ENCODE data around the gene TRAM2. TPM values are rescaled to one million over a fixed set of nuclear protein-coding genes. Genes with fewer than 3 reads are reported as not detected.

Gene TRAM2
- total and polyA plus RNA-seq, 2 of the 13 experiments (the other 11 are each of a cell fraction or from before 2014, with no cell fraction given) = 49.1 to 72.5 TPM

GRCh38 chr6:52517502-52518278 is 59.2 kb downstream of the TRAM2 start:
- in situ Hi-C loops (cut with HindIII; ENCODE audit: extremely low pct_ligation_motif_present, low pct_unique_long_range_greater_than_20kb) = loop anchor here (5.0 kb wide), 1 partner anchor 60 kb away; the partner anchor contains the start of gene TRAM2
- peaks cover 46% of the 10 kb centered on the region for H3K79me2 ChIP-seq (ENCODE audit: insufficient read depth, low read length)
- H3K36me3 ChIP-seq (replicated peaks in 1 of 2; ENCODE audit: control insufficient read depth in 1 of 2, insufficient read depth in 2 of 2, low read length in 2 of 2) = peaks cover 33 to 74% of the 10 kb centered on the region in 2 experiments
- DNase-seq (ENCODE audit: low spot score) (peak; percentile 92), ATAC-seq (peak; percentile 92), FAIRE-seq (peak; percentile 73)
- intact Hi-C loops (cut with micrococcal nuclease; ENCODE audit: unreplicated experiment) = loop anchor here (1.0 to 10.0 kb wide), 4 partner anchors 27 to 147 kb away; partner anchors contain the start of gene TRAM2
- H3K27me3 ChIP-seq (ENCODE audit: control insufficient read depth in 1 of 2, insufficient read depth in 2 of 2, low read length in 2 of 2) = no peaks in the 10 kb centered on the region
- H4K20me1 ChIP-seq (ENCODE audit: insufficient read depth, low read length) = 0 out of 2 replicates have a peak, but pooled peaks cover 3% of the 10 kb centered on the region
- ChIA-PET POLR2A (interaction anchor here (0.6 to 4.3 kb wide), 8 partner anchors 11 to 97 kb away, joined by 3 to 22 read pairs (median 4); partner anchors contain the start of genes EFHC1 and TRAM2), CTCF (ENCODE audit: low intra/inter-chr PET ratio, low total read pairs) (interaction anchor here (0.5 kb wide), 1 partner anchor 146 kb away, joined by 3 read pairs; no protein-coding TSS in a partner anchor)
- peak overlapping the region; percentile 73 for H3K27ac ChIP-seq (ENCODE audit: extremely low read length, insufficient read depth, low read length)
- peak overlapping the region; percentile 74 for H3K4me2 ChIP-seq (ENCODE audit: low read depth, low read length)
- H3K9ac ChIP-seq (ENCODE audit: insufficient read depth, low read depth, low read length) = peak overlapping the region; percentile 55
- H3K9me3 ChIP-seq (ENCODE audit: low read length) = no peaks in the 10 kb centered on the region
- peaks cover 74% of the 10 kb centered on the region for H3K4me1 ChIP-seq (ENCODE audit: insufficient read depth, low read length)
- 26% methylated on average over 14 of the region's 14 CpGs for WGBS (ENCODE audit: low lambda C conversion rate)
- H2AFZ ChIP-seq (ENCODE audit: low read length) = no peak overlapping the region
- H3K4me3 ChIP-seq (replicated peaks in 1 of 3; ENCODE audit: insufficient read depth in 1 of 3, low read depth in 2 of 3, low read length in 3 of 3) = peak overlapping the region; percentile 10 to 52 (median 26); a peak in 5 of 6 replicates
- no TSS peak for BruUV-seq (replicated peaks)
- TF ChIP-seq ZNF687 (CRISPR knock-in tag; IDR thresholded peaks at IDR 0.05) = peak; percentile 89
- TF ChIP-seq ARID3A (IDR thresholded peaks at IDR 0.05; ENCODE audit: low read depth, low read length) = no peak
- peak; percentile 58; the same call in 1 of the 2 replicates for TF ChIP-seq FOXP4 (CRISPR knock-in tag; IDR thresholded peaks at IDR 0.05)
- peak; percentile 65; the same call in 1 of the 2 replicates for TF ChIP-seq ZHX2 (IDR thresholded peaks at IDR 0.05; ENCODE audit: low read depth)
- TF ChIP-seq ZHX2 (CRISPR knock-in tag; IDR thresholded peaks at IDR 0.05; ENCODE audit: borderline replicate concordance) = no peak
- TF ChIP-seq PHF8 (CRISPR knock-in tag; IDR thresholded peaks at IDR 0.05) = peak; percentile 17; the same call in 1 of the 2 replicates
- peak; percentile 73; the same call in 1 of the 2 replicates for TF ChIP-seq IRF2 (CRISPR knock-in tag; IDR thresholded peaks at IDR 0.05)

Measured in HepG2 (cell line).